GM12892 (cell line): ENCODE data around the gene VPS4A.
"Not testable (repeated sequence)": the region's sequence is repeated elsewhere in the genome, so short reads cannot be mapped to it uniquely, and the experiment has no call there.

Source experiments
- POLR2A ChIP-seq: IDR thresholded peaks from 2 replicates; pipeline ENCODE4 v1.6.1; 2011; ENCODE audit warnings: low read depth, low read length, control low read depth
- POLR2AphosphoS5 ChIP-seq: IDR thresholded peaks from 2 replicates; pipeline ENCODE4 v1.6.1; 2011; ENCODE audit warnings: low read depth, low read length, control low read depth
- TAF1 ChIP-seq: IDR thresholded peaks from 2 replicates; pipeline ENCODE4 v1.6.1; 2011; ENCODE audit warnings: low read depth, mild to moderate bottlenecking, control low read depth, low read length, borderline replicate concordance

DNA sequence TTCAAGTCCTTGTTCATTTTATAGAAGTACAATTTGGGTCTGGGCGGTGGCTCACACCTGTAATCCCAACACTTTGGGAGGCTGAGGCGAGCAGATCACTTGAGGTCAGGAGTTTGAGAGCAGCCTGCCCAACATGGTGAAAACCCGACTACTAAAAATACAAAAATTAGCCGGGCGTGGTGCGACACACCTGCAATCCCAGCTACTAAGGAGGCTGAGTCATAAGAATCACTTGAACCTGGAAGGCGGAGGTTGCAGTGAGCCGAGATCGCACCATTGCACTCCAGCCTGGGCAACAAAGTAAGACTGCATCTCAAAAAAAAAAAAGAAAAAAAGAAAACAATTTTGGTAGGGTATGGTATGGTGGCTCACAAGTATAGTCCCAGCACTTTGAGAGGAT, 48.9 kb downstream of the VPS4A start:
- not testable (repeated sequence) for TF ChIP-seq POLR2AphosphoS5, TAF1, POLR2A
